GM21825 (cell line): Measurements from ENCODE around the gene OR52H1.

Experiments
- ATAC-seq: cut with Tn5 transposase; IDR thresholded peaks from one replicate; pipeline ENCODE4 v1.9.1; 2021; ENCODE audit warnings: mild to moderate bottlenecking, moderate library complexity; ENCODE audit not compliant: unreplicated experiment

The OR52H1 gene

DNA sequence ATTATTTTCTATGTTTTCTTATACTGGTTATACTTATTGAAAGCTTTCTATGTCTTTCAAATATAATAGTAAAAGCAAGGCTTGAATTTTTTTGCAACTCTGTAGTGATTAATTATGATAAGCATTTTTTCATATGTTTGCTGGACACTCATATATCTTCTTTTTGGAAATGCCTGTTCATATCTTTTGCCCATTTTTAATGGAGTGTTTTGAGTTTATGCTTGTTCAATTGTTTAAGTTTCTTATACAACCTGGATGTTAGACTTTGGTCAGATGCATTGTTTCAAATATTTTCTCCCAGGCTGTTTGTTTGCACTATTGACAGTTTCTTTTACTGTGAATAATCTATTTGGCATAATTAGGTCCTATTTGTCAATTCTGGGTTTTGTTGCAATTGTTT lies 11.9 kb downstream of the OR52H1 start:
- no peak for ATAC-seq

DNA sequence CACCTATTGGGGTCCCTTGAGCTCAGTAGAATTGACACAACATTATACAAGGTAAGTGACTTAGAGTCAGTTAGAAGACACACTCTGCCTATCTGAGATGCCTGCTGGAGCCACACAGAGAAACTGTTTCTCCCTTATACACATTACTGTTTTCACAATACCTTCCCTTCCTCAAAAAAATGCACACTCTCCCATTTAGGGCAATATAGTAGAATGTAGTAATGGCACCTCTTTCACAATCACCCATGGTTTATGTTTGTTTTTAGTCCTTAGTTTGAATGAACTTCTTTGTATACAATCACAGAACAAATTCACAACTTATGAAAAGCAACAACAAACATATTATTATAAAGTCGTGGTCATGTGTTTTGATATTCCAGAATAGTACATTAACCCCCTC lies 14.3 kb downstream of the OR52H1 start:
- no peak for ATAC-seq

DNA sequence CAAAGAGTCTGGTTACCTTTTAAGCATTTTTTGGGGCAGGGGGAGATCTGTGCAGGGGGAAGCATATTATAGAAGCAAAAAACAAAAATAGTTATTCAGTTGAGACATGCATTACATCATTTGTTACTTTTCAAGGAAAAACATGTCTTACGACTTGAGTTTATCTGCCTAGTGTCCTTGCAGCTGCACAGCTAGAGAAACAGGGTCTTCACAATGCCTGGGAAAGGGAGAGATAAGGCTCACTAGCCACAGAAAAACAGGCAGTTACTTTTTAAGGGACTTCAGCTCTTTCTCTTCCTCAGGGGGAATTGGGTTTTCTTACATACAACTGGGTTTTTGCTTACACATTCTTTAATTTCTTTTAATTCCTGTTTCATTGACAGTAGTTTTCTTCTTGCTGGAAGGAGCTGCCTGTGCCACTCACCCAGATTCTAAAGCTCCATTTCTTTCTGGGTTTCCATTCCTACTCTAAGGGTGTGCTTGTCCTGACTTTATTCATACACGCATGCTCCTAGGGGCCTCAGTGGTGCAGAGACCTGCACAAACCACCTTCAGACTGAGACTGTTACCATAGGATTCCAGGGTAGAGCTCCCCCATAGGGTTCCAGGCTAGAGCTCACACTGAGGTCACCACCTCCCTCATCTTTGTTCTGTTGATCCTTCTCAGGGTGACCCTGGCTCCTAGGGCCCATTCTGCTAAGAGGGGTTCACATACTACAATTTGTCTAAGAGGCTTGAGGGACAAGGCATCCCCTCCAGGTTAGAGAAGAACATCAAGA lies 17.1 kb downstream of the OR52H1 start:
- ATAC-seq, result no peak

GRCh38 chr11:5528495-5528894 lies 19.8 kb downstream of the OR52H1 start:
- no peak for ATAC-seq

DNA sequence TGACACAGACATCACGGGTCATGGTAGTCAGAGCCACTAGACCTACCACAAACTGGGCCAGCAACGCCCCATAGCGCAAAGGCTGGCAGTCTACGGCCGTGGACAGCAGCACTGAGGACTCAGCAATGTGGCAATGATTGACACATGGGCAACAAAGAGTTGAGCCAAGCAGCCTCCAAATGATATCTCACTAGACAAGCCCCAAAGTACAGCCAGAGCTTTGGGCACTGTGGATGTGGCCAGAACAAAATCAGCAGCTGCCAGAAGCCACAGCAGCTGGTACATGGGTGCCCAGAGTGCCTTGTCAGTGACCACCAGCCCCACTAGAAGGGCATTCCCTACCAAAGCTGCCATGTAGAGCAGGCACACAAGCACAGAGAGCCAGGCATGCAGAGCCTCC lies 20.6 kb downstream of the OR52H1 start:
- ATAC-seq, result no peak

GRCh38 chr11:5524756-5525155 lies 23.6 kb downstream of the OR52H1 start:
- ATAC-seq, result no peak

GRCh38 chr11:5522308-5522707 lies 26.0 kb downstream of the OR52H1 start:
- ATAC-seq, result no peak

DNA sequence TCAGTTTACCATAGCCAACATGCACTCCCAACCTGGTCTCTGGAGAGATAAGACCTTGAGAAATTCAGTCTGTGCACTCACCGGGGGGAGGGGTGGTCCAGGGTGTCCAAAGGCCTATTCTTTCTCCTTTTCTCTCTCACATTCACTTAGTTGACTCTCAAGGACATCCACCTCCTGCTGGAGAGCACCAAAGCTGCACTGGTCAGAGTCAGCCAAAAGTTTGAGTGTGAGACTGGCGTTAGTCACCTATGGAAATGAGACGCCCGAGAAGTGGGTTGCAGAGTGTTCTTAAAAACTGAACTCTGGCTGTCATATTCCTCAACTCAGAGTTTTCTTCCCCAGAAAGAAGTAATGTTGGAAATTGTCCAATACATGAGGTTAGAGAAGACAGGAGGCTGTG lies 26.8 kb downstream of the OR52H1 start:
- ATAC-seq, result no peak

DNA sequence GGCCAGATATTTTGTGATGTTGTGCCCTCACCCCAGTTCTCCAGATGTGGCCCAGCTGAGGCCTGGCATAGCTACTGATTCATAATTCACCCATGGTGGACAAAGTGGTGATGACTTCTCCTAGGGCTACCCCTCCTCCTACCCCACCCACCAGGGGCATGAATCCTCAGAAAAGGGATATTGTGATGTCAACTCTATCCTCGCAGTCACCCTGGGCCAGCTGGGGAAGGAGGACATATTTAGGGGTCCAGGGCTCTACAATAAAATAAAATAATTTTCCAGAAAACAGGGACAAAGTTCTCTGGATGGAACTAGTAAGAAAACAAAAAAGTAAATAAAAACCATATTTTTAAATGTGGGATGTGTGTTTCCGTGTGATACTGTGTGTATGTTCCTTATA lies 31.7 kb downstream of the OR52H1 start, which contains the start of gene UBQLNL:
Gene UBQLNL, minus strand, starts transcription at position 101 of the 400 bp plus-strand sequence. CDS start 258 bp downstream, outside the sequence.
- ATAC-seq, result no peak

DNA sequence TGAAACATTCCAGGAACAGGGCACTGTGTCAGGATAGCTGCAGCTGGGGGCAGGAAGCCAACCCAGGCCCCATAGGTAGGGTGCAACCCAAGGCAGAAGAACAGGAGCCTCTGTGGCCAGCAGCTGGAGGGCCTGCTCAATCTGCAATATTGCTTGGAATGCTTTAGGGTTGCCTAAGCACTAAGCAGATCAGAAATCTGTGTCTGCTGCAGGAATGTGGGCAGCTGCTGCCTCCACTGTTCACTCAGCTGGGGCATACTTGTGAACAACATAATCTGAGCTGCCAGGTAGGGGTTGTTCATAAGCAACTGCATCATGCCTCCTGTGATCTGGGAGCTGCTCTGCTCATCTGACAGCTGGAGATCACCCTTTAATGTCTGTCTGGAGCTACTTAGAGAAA lies 33.5 kb downstream of the OR52H1 start:
- no peak for ATAC-seq

DNA sequence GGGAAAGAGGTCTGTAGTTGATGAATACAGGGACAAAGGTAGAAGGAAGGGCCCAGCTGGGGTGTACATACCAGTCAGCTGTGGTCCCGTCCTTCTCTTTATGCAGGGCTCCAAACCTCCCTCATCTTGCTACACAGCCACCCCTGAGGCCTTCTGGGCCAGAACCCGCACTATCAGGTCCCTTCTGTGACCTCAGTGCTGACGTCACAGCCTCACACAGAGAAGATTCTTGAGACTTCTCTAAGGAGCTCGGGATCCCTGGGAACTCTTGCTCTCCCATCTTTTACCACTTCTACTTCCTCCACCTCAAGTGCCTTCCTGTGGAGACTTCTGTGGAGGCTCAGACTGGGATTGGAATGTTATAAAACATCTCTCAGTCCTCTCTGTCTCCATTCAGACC lies 38.5 kb downstream of the OR52H1 start, which contains the start of gene UBQLN3:
Gene UBQLN3, minus strand, starts transcription at position 155 of the 400 bp plus-strand sequence. CDS start 399 bp downstream, outside the sequence.
- no peak for ATAC-seq

DNA sequence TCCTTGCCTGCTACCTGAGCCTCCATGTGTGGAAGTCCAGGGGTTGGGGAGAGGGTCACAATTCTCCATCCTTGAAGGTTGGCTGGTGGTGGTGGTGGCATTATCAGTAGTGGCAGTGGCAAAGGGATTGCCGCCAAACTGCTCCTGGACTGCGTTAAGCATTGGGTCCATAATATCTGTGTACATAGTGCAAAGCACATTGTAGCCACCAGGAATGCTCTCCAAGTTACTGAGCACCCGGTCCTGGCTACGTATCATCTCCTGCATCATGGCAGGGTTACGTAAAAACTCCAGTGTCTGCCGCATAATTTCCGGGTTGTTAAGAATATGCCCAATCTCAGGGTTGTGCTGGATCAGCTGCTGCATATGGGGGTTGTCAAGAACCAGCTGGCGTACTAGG lies 39.7 kb downstream of the OR52H1 start:
- ATAC-seq, result no peak

GRCh38 chr11:5507933-5508305 lies 40.4 kb downstream of the OR52H1 start:
- no peak for ATAC-seq

- ATAC-seq, result no peak
These were observed 41.0 kb downstream of the OR52H1 start for GRCh38 chr11:5507177-5507932.

- no peak for ATAC-seq
These were observed 42.8 kb downstream of the OR52H1 start for GRCh38 chr11:5505363-5506048.

DNA sequence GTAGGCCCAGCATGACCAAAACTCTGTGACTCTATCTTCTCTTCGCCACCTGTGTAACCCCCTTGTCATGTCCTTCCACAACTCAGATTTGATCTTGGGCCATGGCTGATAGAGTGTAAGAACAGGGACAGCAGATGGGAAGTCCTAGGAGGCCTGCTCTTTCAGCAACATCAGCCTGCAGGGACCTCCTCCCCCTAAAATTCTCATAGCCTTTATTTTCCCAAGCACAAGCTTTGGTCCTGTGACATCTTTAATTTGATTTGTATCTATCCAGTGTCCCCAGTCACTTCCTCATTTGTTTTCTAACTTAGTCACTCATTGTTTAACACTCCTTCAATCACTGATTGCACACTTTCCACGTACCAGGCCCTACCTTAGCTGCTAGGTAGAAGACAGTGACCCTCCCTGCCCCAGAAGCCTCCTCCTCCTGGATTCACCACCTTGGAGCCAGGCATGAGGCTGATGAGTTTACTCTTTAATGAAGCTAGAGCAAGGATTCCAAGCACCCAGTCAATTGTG lies 43.9 kb downstream of the OR52H1 start:
- no peak for ATAC-seq

GRCh38 chr11:5500393-5500801 lies 47.9 kb downstream of the OR52H1 start:
- no peak for ATAC-seq

GRCh38 chr11:5499671-5500070 lies 48.7 kb downstream of the OR52H1 start:
- no peak for ATAC-seq
